Loucy (cell line): Measurements from ENCODE around the gene ACAP1.

Source experiments
- H2AFZ ChIP-seq: fragments of 200-600 bp; sonication (generic); 2 replicates; pipeline ENCODE4 v1.6.0; 2016; ENCODE audit warnings: antibody characterized with exemption, mild to moderate bottlenecking, low read length, moderate library complexity
- H3F3A ChIP-seq: fragments of 200-600 bp; 2 replicates; pipeline ENCODE4 v1.6.0; 2016; ENCODE audit warnings: antibody characterized with exemption, low read depth, mild to moderate bottlenecking
- H3K27me3 ChIP-seq: fragments of 200-600 bp; sonication (generic); 2 replicates; pipeline ENCODE4 v1.6.1; 2014; ENCODE audit warnings: low read length, mild to moderate bottlenecking; ENCODE audit not compliant: insufficient read depth, poor library complexity, severe bottlenecking
- H3K36me3 ChIP-seq: fragments of 200-600 bp; sonication (generic); 2 replicates; pipeline ENCODE4 v1.6.1; 2016; ENCODE audit warnings: low read length; ENCODE audit not compliant: insufficient read depth
- H3K4me1 ChIP-seq: fragments of 200-600 bp; sonication (generic); 2 replicates; pipeline ENCODE4 v1.5.1; 2014; ENCODE audit warnings: low read length, mild to moderate bottlenecking; ENCODE audit not compliant: insufficient read depth, poor library complexity, severe bottlenecking
- H3K4me2 ChIP-seq: fragments of 200-600 bp; sonication (generic); 2 replicates; pipeline ENCODE4 v1.6.0; 2014; ENCODE audit warnings: antibody characterized with exemption, low read length, low read depth, mild to moderate bottlenecking; ENCODE audit not compliant: poor library complexity, severe bottlenecking
- H3K4me3 ChIP-seq: fragments of 200-600 bp; sonication (generic); 2 replicates; pipeline ENCODE4 v1.5.1; 2014; ENCODE audit warnings: low read length, mild to moderate bottlenecking, mixed read lengths; ENCODE audit not compliant: poor library complexity, severe bottlenecking
- H3K79me2 ChIP-seq: fragments of 200-600 bp; sonication (generic); 2 replicates; pipeline ENCODE4 v1.6.1; 2014; ENCODE audit warnings: low read length; ENCODE audit not compliant: insufficient read depth
- H3K9ac ChIP-seq: fragments of 200-600 bp; sonication (generic); 2 replicates; pipeline ENCODE4 v1.6.0; 2014; ENCODE audit warnings: mild to moderate bottlenecking, low read depth, low read length, moderate library complexity; ENCODE audit not compliant: poor library complexity, severe bottlenecking
- H3K9me2 ChIP-seq: fragments of 200-600 bp; sonication (generic); replicated peaks from 2 replicates; pipeline ENCODE4 v1.6.1; 2016; ENCODE audit warnings: low read depth, low read length, mixed read lengths
- H3K9me3 ChIP-seq: fragments of 200-600 bp; sonication (generic); 2 replicates; pipeline ENCODE4 v1.6.1; 2014; ENCODE audit warnings: mild to moderate bottlenecking, antibody characterized with exemption, low read length, low read depth; ENCODE audit not compliant: insufficient read depth
- H4K20me1 ChIP-seq: fragments of 200-600 bp; sonication (generic); 2 replicates; pipeline ENCODE4 v1.6.0; 2014; ENCODE audit warnings: antibody characterized with exemption, low read length, mild to moderate bottlenecking; ENCODE audit not compliant: insufficient read depth, poor library complexity, severe bottlenecking
- EZH2phosphoT487 ChIP-seq: fragments of 200-600 bp; IDR thresholded peaks from 2 replicates; pipeline ENCODE4 v1.6.1; 2018; ENCODE audit warnings: antibody characterized with exemption, mild to moderate bottlenecking, moderate library complexity, borderline replicate concordance
- TF ChIP-seq, protein P1 (sequence below): fragments of 200-600 bp; sonication (generic); conservative IDR thresholded peaks from 2 replicates; pipeline ENCODE4 v1.5.1; 2014; ENCODE audit warnings: mild to moderate bottlenecking, antibody characterized with exemption, low read length

Gene ACAP1

DNA sequence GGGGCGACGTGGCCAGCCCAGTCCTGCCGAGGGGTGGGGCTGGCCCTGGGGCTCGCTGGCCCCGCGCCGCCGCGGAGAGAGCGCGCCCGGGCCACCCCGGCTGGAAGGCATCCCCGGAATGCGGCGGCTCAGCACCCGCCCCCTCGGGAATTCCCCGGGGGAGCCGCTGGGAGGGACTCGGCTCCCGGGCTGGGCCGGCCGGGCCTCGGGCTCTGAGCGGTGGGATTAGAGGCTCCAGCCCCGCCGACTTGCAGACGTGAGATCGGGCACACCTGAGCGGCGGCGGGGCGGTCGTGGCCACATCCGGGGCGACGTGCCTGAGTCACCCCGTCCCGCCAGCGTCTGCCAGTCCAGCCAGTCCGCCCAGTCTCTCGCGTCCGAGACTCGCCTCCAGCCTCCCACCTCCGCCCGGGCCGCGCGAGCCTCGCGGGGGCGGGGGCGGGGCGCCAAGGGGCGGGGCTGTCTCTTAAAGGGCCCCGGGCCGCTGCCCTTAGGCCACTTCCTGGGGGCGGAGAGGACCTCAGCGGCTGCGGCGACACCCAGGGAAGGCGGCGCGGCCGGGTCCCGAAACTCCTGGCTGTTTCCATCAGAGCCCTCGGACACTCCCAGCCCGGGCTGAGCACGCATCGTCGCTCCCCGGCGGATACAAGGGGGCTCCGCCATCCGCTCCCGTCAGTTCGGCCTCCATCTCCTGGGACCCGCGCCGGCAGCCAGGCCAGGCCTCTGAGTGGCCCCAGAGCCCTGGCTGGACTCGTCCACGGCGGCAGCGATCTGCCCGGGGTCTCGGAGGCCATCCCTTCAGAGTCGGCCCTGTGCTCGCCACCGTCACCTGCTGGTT lies 15.6 kb downstream of the ACAP1 start, which contains the start of gene KCTD11:
KCTD11 (plus strand) TSS at position 498 of the 838 bp plus-strand sequence.
- Histone ChIP-seq H3K79me2 (no peaks in the 10 kb centered on the region), H3K9me2 (no peaks in the 10 kb centered on the region), H3K4me2 (no peak within 1 kb of the TSS), H2AFZ (no peak within 1 kb of the TSS), H3K27me3 (no peaks in the 10 kb centered on the region), H3K9me3 (no peaks in the 10 kb centered on the region), H3K4me1 (no peaks in the 10 kb centered on the region), H3K36me3 (peaks cover 13% of the 10 kb centered on the region; the same call in 1 of the 2 replicates), H3K9ac (no peak within 1 kb of the TSS), H3F3A (no peaks in the 10 kb centered on the region), H3K4me3 (no peak within 1 kb of the TSS), H4K20me1 (peaks cover 7% of the 10 kb centered on the region)
- TF ChIP-seq, protein P1, sequence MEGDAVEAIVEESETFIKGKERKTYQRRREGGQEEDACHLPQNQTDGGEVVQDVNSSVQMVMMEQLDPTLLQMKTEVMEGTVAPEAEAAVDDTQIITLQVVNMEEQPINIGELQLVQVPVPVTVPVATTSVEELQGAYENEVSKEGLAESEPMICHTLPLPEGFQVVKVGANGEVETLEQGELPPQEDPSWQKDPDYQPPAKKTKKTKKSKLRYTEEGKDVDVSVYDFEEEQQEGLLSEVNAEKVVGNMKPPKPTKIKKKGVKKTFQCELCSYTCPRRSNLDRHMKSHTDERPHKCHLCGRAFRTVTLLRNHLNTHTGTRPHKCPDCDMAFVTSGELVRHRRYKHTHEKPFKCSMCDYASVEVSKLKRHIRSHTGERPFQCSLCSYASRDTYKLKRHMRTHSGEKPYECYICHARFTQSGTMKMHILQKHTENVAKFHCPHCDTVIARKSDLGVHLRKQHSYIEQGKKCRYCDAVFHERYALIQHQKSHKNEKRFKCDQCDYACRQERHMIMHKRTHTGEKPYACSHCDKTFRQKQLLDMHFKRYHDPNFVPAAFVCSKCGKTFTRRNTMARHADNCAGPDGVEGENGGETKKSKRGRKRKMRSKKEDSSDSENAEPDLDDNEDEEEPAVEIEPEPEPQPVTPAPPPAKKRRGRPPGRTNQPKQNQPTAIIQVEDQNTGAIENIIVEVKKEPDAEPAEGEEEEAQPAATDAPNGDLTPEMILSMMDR: no peak
- TF ChIP-seq EZH2phosphoT487: no peak

DNA sequence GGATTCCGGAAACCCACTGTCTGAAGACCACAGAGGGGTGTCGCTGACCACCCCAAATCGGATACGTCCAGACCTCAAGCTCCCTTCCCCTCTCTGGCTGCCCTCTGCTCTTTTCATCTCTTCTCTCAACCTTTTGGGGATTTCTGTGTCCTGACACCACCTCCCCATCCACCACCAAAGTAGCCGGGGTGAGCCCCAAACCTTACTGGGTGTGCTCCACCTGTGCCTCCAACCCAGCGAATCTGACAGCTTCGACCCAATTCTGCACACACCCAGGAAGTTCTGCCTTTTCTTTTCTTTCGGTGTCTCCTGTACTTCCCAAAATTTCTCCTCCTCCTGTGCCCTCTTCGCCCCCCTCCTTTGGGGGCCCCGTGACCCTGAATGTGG lies 16.2 kb downstream of the ACAP1 start:
- Histone ChIP-seq H4K20me1 (peaks cover 1% of the 10 kb centered on the region), H3K27me3 (no peaks in the 10 kb centered on the region), H3K36me3 (peaks cover 7% of the 10 kb centered on the region; the same call in 1 of the 2 replicates), H3F3A (no peaks in the 10 kb centered on the region), H3K4me3 (no peak overlapping the region), H3K4me2 (no peak overlapping the region), H3K9ac (no peak overlapping the region), H3K79me2 (no peaks in the 10 kb centered on the region), H3K9me2 (no peaks in the 10 kb centered on the region), H3K4me1 (no peaks in the 10 kb centered on the region), H3K9me3 (no peaks in the 10 kb centered on the region), H2AFZ (no peak overlapping the region)
- TF ChIP-seq EZH2phosphoT487: no peak
- TF ChIP-seq, protein P1: no peak

DNA sequence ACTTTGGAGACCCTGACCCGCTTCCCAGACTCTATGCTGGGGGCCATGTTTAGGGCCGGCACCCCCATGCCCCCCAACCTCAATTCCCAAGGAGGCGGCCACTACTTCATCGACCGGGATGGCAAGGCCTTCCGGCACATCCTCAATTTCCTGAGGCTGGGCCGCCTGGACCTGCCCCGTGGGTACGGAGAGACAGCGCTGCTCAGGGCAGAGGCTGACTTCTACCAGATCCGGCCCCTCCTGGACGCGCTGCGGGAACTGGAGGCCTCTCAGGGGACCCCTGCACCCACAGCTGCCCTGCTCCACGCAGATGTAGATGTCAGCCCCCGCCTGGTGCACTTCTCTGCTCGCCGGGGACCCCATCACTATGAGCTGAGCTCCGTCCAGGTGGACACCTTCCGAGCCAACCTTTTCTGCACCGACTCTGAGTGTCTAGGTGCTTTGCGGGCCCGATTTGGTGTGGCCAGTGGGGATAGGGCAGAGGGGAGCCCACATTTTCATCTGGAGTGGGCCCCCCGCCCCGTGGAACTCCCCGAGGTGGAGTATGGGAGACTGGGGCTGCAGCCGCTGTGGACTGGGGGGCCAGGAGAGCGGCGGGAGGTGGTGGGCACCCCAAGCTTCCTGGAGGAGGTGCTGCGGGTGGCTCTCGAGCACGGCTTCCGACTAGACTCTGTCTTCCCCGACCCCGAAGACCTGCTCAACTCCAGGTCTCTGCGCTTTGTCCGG lies 16.7 kb downstream of the ACAP1 start:
- H3F3A ChIP-seq: no peaks in the 10 kb centered on the region
- H3K9me2 ChIP-seq: no peaks in the 10 kb centered on the region
- H3K4me2 ChIP-seq: no peak overlapping the region
- no peaks in the 10 kb centered on the region for H3K27me3 ChIP-seq
- H4K20me1 ChIP-seq: no peaks in the 10 kb centered on the region
- no peak for TF ChIP-seq EZH2phosphoT487
- TF ChIP-seq, protein P1: no peak
- no peaks in the 10 kb centered on the region for H3K79me2 ChIP-seq
- peaks cover 3% of the 10 kb centered on the region; the same call in 1 of the 2 replicates for H3K36me3 ChIP-seq
- no peaks in the 10 kb centered on the region for H3K4me1 ChIP-seq
- H3K4me3 ChIP-seq: no peak overlapping the region
- H3K9me3 ChIP-seq: no peaks in the 10 kb centered on the region
- no peak overlapping the region for H3K9ac ChIP-seq
- H2AFZ ChIP-seq: no peak overlapping the region
